Stimulated activated CD4-positive, alpha-beta T cell treated with anti-CD3 and anti-CD28 coated beads, Interleukin-15, amount 100 ng/mL, for 1 hour (primary cell): ENCODE data around the gene TMEM82.

ENCODE experiments used
- DNase-seq, 2 donors: peaks; one replicate each; pipeline ENCODE4 v3.0.0-alpha.2; 2020; ENCODE audit warnings: low read depth in 1 of 2, low spot score in 1 of 2

The TMEM82 gene

GRCh38 chr1:15755646-15756040, 13.3 kb downstream of the TMEM82 start:
- no peak for DNase-seq

- DNase-seq, result no peak
Observed at GRCh38 chr1:15756143-15757015, 14.1 kb downstream of the TMEM82 start.

- no peak for DNase-seq
Observed at GRCh38 chr1:15757016-15757543, 14.8 kb downstream of the TMEM82 start.

- no peak for DNase-seq
Observed at GRCh38 chr1:15757575-15758342, 15.5 kb downstream of the TMEM82 start.

GRCh38 chr1:15758343-15758931, 16.1 kb downstream of the TMEM82 start, which contains the start of gene FBLIM1:
Gene FBLIM1 (plus strand): TSS chr1:15758795. CDS start chr1:15764984, 6,189 bp downstream.
- no peak for DNase-seq

- DNase-seq, result no peak
Observed at GRCh38 chr1:15758953-15759661, 16.8 kb downstream of the TMEM82 start.

- DNase-seq, result no peak
Observed at GRCh38 chr1:15760520-15761211, 18.4 kb downstream of the TMEM82 start.

GRCh38 chr1:15761366-15762128, 19.2 kb downstream of the TMEM82 start:
- no peak for DNase-seq

GRCh38 chr1:15762546-15762945, 20.2 kb downstream of the TMEM82 start:
- DNase-seq, result no peak

GRCh38 chr1:15764269-15764764, 22.0 kb downstream of the TMEM82 start:
- no peak for DNase-seq

- DNase-seq, result no peak
Observed at GRCh38 chr1:15764890-15765289, 22.6 kb downstream of the TMEM82 start.

- no peak for DNase-seq
Observed at GRCh38 chr1:15765495-15766194, 23.3 kb downstream of the TMEM82 start.

- DNase-seq, result no peak
Observed at GRCh38 chr1:15767941-15768340, 25.6 kb downstream of the TMEM82 start.

GRCh38 chr1:15768388-15768787, 26.1 kb downstream of the TMEM82 start:
- no peak for DNase-seq

GRCh38 chr1:15770313-15770962, 28.1 kb downstream of the TMEM82 start:
- no peak for DNase-seq

GRCh38 chr1:15771836-15772515, 29.7 kb downstream of the TMEM82 start:
- no peak for DNase-seq

- no peak for DNase-seq
Observed at GRCh38 chr1:15775706-15776105, 33.4 kb downstream of the TMEM82 start.
